Stimulated activated effector memory CD8-positive, alpha-beta T cell treated with anti-CD3 and anti-CD28 coated beads, Interleukin-12 subunit alpha, Interleukin-12 subunit beta, amount 100 ng/mL, for 72 hours (primary cell): ENCODE data around the gene OR1L6.

ENCODE experiments used
- ATAC-seq: fragments of 150-1000 bp; cut with Tn5 transposase; 2 replicates; pipeline ENCODE4 v1.10.0; 2021
- DNase-seq, 2 donors: peaks; one replicate each; pipeline ENCODE4 v3.0.0; 2021 to 2022; ENCODE audit warnings: low spot score in 2 of 2
- H3K27ac Mint-ChIP-seq: one replicate; pipeline ENCODE4 v1.8.0; 2022; ENCODE audit warnings: mild to moderate bottlenecking, mixed read lengths
- H3K36me3 Mint-ChIP-seq: one replicate; pipeline ENCODE4 v1.8.0; 2022; ENCODE audit warnings: mild to moderate bottlenecking, mixed read lengths
- H3K4me1 Mint-ChIP-seq: one replicate; pipeline ENCODE4 v1.8.0; 2022; ENCODE audit warnings: mixed read lengths
- H3K4me3 Mint-ChIP-seq: one replicate; pipeline ENCODE4 v1.8.0; 2022; ENCODE audit warnings: mild to moderate bottlenecking, mixed read lengths
- H3K9me3 Mint-ChIP-seq: one replicate; pipeline ENCODE4 v1.8.0; 2022; ENCODE audit warnings: mixed read lengths

The OR1L6 gene

GRCh38 chr9:122742003-122742402 lies at the start of gene OR1L6:
OR1L6 (plus strand) TSS chr9:122742303; CDS start chr9:122749848, 7,545 bp downstream.
- H3K36me3 Mint-ChIP-seq, result no peaks in the 10 kb centered on the region
- DNase-seq, result no peak
- H3K9me3 Mint-ChIP-seq, result peaks cover 7% of the 10 kb centered on the region
- ATAC-seq, result no peak
- H3K4me1 Mint-ChIP-seq, result no peaks in the 10 kb centered on the region
- H3K27ac Mint-ChIP-seq, result no peak within 1 kb of the TSS
- H3K4me3 Mint-ChIP-seq, result no peak within 1 kb of the TSS

DNA sequence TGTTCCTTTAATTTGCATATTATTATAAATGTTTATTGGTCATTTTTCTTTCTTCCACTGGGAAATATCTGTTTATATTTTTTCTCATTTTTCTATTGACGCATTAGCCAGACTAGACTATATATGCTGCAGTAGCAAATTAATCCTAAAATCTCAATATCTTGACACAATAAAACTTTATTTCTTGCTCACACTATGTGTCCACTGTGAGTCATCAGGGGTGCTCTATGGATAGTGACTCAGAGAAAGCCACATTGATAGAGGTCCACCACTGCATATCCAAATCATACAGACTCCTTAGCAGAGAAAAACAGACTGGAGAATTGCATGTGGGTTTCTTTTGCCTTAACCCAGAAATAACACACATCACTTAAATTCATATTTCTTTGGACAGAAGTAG lies 46.4 kb upstream of the OR1L6 start:
- H3K4me1 Mint-ChIP-seq, result no peaks in the 10 kb centered on the region
- H3K36me3 Mint-ChIP-seq, result no peaks in the 10 kb centered on the region
- no peak overlapping the region for H3K4me3 Mint-ChIP-seq
- H3K27ac Mint-ChIP-seq, result no peak overlapping the region
- no peak for ATAC-seq
- H3K9me3 Mint-ChIP-seq, result peaks cover 16% of the 10 kb centered on the region
- DNase-seq, result no peak

DNA sequence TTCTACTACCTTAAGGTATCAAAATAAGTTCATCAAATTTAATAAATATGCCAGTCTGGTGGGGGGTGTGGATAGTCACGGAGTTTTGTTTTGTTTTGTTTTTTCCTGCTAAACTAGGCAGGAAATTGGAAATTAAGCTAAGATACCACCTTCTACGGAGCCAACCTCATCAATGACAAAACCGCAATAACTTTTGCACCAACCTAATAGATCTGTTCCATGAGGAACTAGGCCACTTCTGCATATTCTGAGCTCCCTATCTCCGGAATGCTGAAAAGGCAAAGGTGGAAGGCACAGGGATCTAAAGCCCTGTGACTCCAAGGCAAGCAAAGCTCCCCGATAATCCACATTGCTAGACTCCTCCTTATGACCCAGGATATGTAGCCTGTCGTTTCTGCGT lies 24.1 kb upstream of the OR1L6 start:
- Mint-ChIP-seq H3K4me1 (no peaks in the 10 kb centered on the region), H3K36me3 (no peaks in the 10 kb centered on the region), H3K9me3 (peaks cover 15% of the 10 kb centered on the region), H3K27ac (no peak overlapping the region), H3K4me3 (no peak overlapping the region)
- ATAC-seq, result no peak
- no peak for DNase-seq

DNA sequence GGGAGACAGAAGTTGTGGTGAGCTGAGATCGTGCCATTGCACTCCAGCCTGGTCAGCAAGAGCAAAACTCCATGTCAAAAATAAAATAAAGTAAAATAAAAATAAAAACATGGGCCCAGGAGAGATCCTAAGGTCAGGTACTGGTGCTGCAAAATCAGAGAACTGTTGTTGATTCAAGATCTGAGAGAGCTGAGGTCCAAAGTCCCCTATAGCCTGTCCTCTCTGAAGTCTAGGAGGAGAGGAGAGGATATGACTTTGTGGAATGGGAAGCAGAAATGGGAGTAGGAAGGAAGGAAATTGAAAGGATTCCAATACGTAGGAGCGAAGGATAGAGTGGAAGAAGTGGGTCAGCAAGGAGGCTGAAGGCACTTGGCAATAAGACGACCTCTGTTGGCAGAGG lies 22.9 kb upstream of the OR1L6 start:
- Mint-ChIP-seq H3K9me3 (peaks cover 13% of the 10 kb centered on the region), H3K4me3 (no peak overlapping the region), H3K36me3 (no peaks in the 10 kb centered on the region), H3K4me1 (no peaks in the 10 kb centered on the region), H3K27ac (no peak overlapping the region)
- ATAC-seq (no peak), DNase-seq (no peak)

DNA sequence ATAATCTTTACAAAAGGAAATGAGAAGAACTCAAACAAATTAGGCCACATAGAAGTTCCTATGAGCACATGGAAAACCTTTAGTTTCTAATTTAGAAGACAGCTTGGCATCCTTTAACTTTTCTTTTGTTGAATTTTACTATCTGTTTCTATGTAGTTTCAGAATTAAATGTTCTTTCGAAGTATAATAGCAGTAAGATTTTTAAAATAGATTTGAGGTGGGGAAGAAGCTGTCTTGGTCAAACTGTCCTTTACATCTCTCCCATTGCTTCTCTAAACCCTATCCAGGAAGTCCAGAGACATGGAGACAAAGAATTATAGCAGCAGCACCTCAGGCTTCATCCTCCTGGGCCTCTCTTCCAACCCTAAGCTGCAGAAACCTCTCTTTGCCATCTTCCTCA lies 18.4 kb upstream of the OR1L6 start, which contains the start of gene OR1L4:
OR1L4 (plus strand) TSS at position 301 of the 400 bp plus-strand sequence; CDS start at position 301, 0 bp downstream.
- no peak for ATAC-seq
- no peak within 1 kb of the TSS for H3K27ac Mint-ChIP-seq
- no peak within 1 kb of the TSS for H3K4me3 Mint-ChIP-seq
- H3K4me1 Mint-ChIP-seq, result no peaks in the 10 kb centered on the region
- no peak for DNase-seq
- H3K9me3 Mint-ChIP-seq, result peaks cover 15% of the 10 kb centered on the region
- no peaks in the 10 kb centered on the region for H3K36me3 Mint-ChIP-seq

DNA sequence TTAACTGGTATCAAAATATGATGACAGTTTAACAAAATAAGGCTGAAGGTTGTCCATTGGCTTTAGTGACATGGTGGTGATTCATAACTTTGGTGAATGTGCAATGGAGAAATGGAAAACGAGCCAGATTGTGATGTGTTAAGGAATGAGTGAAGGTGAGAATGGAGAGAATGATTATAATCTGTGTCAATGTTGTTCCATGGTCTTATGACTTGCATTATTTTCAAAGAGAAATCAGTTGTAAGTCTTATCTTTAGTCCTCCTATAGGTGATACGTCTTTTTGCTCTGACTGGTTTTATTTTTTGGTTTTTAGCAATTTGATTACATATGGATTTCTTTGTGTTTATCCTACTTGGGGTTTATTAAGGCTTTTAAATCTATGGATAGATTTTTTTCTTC lies 12.7 kb downstream of the OR1L6 start:
- Mint-ChIP-seq H3K4me3 (no peak overlapping the region), H3K27ac (no peak overlapping the region), H3K36me3 (no peaks in the 10 kb centered on the region), H3K4me1 (no peaks in the 10 kb centered on the region), H3K9me3 (peaks cover 15% of the 10 kb centered on the region)
- DNase-seq, result no peak
- no peak for ATAC-seq

- H3K36me3 Mint-ChIP-seq, result no peaks in the 10 kb centered on the region
- H3K9me3 Mint-ChIP-seq, result peaks cover 29% of the 10 kb centered on the region
- DNase-seq (no peak), ATAC-seq (no peak)
- no peak overlapping the region for H3K4me3 Mint-ChIP-seq
- H3K27ac Mint-ChIP-seq, result no peak overlapping the region
- no peaks in the 10 kb centered on the region for H3K4me1 Mint-ChIP-seq
These were observed 25.7 kb downstream of the OR1L6 start for GRCh38 chr9:122767817-122768216.

- H3K4me3 Mint-ChIP-seq, result no peak overlapping the region
- peaks cover 4% of the 10 kb centered on the region for H3K9me3 Mint-ChIP-seq
These were observed 34.9 kb downstream of the OR1L6 start for GRCh38 chr9:122777052-122777451.

GRCh38 chr9:122777935-122778627 lies 36.0 kb downstream of the OR1L6 start:
- Mint-ChIP-seq H3K4me1 (no peaks in the 10 kb centered on the region), H3K9me3 (no peaks in the 10 kb centered on the region)
- no peak for DNase-seq

More at GRCh38 chr9:122777052-122777451, 34.9 kb downstream of the OR1L6 start:
- Mint-ChIP-seq H3K36me3 (no peaks in the 10 kb centered on the region), H3K4me1 (no peaks in the 10 kb centered on the region), H3K27ac (no peak overlapping the region)
- ATAC-seq (no peak), DNase-seq (no peak)

GRCh38 chr9:122779181-122779580 lies 37.1 kb downstream of the OR1L6 start:
- no peak overlapping the region for H3K4me3 Mint-ChIP-seq
- no peaks in the 10 kb centered on the region for H3K36me3 Mint-ChIP-seq
- no peak for ATAC-seq

More at GRCh38 chr9:122777935-122778627, 36.0 kb downstream of the OR1L6 start:
- Mint-ChIP-seq H3K36me3 (no peaks in the 10 kb centered on the region), H3K27ac (no peak overlapping the region), H3K4me3 (no peak overlapping the region)
- ATAC-seq, result no peak

GRCh38 chr9:122780026-122780425 lies 37.9 kb downstream of the OR1L6 start:
- no peak for DNase-seq
- no peaks in the 10 kb centered on the region for H3K36me3 Mint-ChIP-seq
- H3K4me1 Mint-ChIP-seq, result no peaks in the 10 kb centered on the region
- H3K9me3 Mint-ChIP-seq, result no peaks in the 10 kb centered on the region
- no peak overlapping the region for H3K4me3 Mint-ChIP-seq
- no peak for ATAC-seq
- H3K27ac Mint-ChIP-seq, result no peak overlapping the region

More at GRCh38 chr9:122779181-122779580, 37.1 kb downstream of the OR1L6 start:
- no peak overlapping the region for H3K27ac Mint-ChIP-seq
- no peak for DNase-seq
- H3K4me1 Mint-ChIP-seq, result no peaks in the 10 kb centered on the region
- H3K9me3 Mint-ChIP-seq, result no peaks in the 10 kb centered on the region

- Mint-ChIP-seq H3K36me3 (no peaks in the 10 kb centered on the region), H3K4me1 (no peaks in the 10 kb centered on the region), H3K27ac (no peak overlapping the region), H3K4me3 (no peak overlapping the region), H3K9me3 (no peaks in the 10 kb centered on the region)
- no peak for ATAC-seq
- DNase-seq, result no peak
These were observed 39.6 kb downstream of the OR1L6 start for GRCh38 chr9:122781671-122782070.

DNA sequence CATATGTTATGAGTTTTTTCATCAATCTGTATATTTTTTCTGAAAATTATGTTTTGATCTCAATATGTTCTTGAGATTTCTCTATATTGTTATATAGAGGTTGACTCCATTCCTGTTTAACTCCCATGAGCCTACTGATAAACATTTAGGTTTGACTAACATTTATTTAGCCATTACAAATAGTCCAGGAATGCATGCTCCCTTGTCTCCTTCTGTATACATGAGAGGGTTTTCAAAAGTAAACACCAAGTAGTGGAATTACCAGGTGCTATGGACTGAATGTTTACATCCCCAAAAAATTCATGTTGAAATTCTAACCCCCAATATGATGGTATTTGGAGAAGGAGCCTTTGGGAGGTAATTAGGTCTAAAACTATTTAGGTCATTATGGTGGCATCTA lies 43.2 kb downstream of the OR1L6 start:
- H3K9me3 Mint-ChIP-seq, result no peaks in the 10 kb centered on the region
- no peak overlapping the region for H3K4me3 Mint-ChIP-seq
- no peaks in the 10 kb centered on the region for H3K4me1 Mint-ChIP-seq
- DNase-seq, result no peak
- H3K27ac Mint-ChIP-seq, result no peak overlapping the region
- no peaks in the 10 kb centered on the region for H3K36me3 Mint-ChIP-seq
- ATAC-seq, result no peak

GRCh38 chr9:122786338-122786737 lies 44.2 kb downstream of the OR1L6 start:
- Mint-ChIP-seq H3K9me3 (no peaks in the 10 kb centered on the region), H3K4me1 (no peaks in the 10 kb centered on the region)

DNA sequence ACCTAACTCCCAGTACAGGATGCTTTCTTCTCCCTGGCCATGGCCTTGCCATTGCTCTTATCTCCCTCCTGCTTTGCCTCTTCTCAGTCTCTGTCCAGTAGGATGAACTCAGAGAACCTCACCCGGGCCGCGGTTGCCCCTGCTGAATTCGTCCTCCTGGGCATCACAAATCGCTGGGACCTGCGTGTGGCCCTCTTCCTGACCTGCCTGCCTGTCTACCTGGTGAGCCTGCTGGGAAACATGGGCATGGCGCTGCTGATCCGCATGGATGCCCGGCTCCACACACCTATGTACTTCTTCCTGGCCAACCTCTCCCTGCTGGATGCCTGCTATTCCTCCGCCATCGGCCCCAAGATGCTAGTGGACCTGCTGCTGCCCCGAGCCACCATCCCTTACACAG lies 46.7 kb downstream of the OR1L6 start, which contains the start of gene OR5C1:
OR5C1 (plus strand) TSS at position 103 of the 400 bp plus-strand sequence; CDS start at position 103, 0 bp downstream.
- Mint-ChIP-seq H3K27ac (no peak within 1 kb of the TSS), H3K9me3 (no peaks in the 10 kb centered on the region), H3K4me3 (no peak within 1 kb of the TSS), H3K4me1 (no peaks in the 10 kb centered on the region), H3K36me3 (no peaks in the 10 kb centered on the region)
- DNase-seq, result no peak
- ATAC-seq, result no peak

More at GRCh38 chr9:122786338-122786737, 44.2 kb downstream of the OR1L6 start:
- no peak overlapping the region for H3K27ac Mint-ChIP-seq
- no peak for DNase-seq
- no peak for ATAC-seq
- H3K36me3 Mint-ChIP-seq, result no peaks in the 10 kb centered on the region
- no peak overlapping the region for H3K4me3 Mint-ChIP-seq

- Mint-ChIP-seq H3K27ac (no peak overlapping the region), H3K36me3 (no peaks in the 10 kb centered on the region), H3K4me3 (no peak overlapping the region), H3K9me3 (no peaks in the 10 kb centered on the region), H3K4me1 (no peaks in the 10 kb centered on the region)
- no peak for ATAC-seq
- no peak for DNase-seq
These were observed 47.3 kb downstream of the OR1L6 start for GRCh38 chr9:122789256-122790046.
